IPS DF 4.7 (cell line): ENCODE results near the gene FGD6.
"Not testable (repeated sequence)": the region's sequence is repeated elsewhere in the genome, so short reads cannot be mapped to it uniquely, and the experiment has no call there.

ENCODE experiments used
- DNase-seq: peaks from one replicate; pipeline ENCODE4 v3.0.0-alpha.2; 2013; ENCODE audit warnings: low spot score; ENCODE audit errors: extremely low read depth

FGD6 gene

GRCh38 chr12:95130096-95130495, 87.2 kb downstream of the FGD6 start:
- no peak for DNase-seq

- DNase-seq, result no peak
Measured at GRCh38 chr12:95129115-95129514, 88.2 kb downstream of the FGD6 start.

GRCh38 chr12:95126736-95127135, 90.5 kb downstream of the FGD6 start:
- no peak for DNase-seq

GRCh38 chr12:95126076-95126475, 91.2 kb downstream of the FGD6 start:
- no peak for DNase-seq

GRCh38 chr12:95124106-95124505, 93.2 kb downstream of the FGD6 start:
- DNase-seq, result no peak

- DNase-seq, result no peak
Measured at GRCh38 chr12:95118788-95119179, 98.5 kb downstream of the FGD6 start.

- no peak for DNase-seq
Measured at GRCh38 chr12:95118138-95118787, 99.0 kb downstream of the FGD6 start.

- no peak for DNase-seq
Measured at GRCh38 chr12:95117178-95117599, 100.1 kb downstream of the FGD6 start.

- DNase-seq, result no peak
Measured at GRCh38 chr12:95116773-95117172, 100.5 kb downstream of the FGD6 start.

GRCh38 chr12:95116341-95116740, 100.9 kb downstream of the FGD6 start:
- DNase-seq, result no peak

GRCh38 chr12:95115641-95116040, 101.6 kb downstream of the FGD6 start:
- no peak for DNase-seq

GRCh38 chr12:95114766-95115405, 102.4 kb downstream of the FGD6 start:
- DNase-seq, result no peak

GRCh38 chr12:95107362-95107761, 109.9 kb downstream of the FGD6 start:
- DNase-seq, result no peak

- DNase-seq, result no peak
Measured at GRCh38 chr12:95105540-95105939, 111.7 kb downstream of the FGD6 start.

GRCh38 chr12:95104919-95105452, 112.3 kb downstream of the FGD6 start:
- no peak for DNase-seq

GRCh38 chr12:95102916-95103671, 114.2 kb downstream of the FGD6 start:
- DNase-seq, result no peak

GRCh38 chr12:95101957-95102356, 115.3 kb downstream of the FGD6 start:
- not testable (repeated sequence) for DNase-seq

- no peak for DNase-seq
Measured at GRCh38 chr12:95100264-95101190, 116.7 kb downstream of the FGD6 start.

GRCh38 chr12:95099270-95099790, 117.9 kb downstream of the FGD6 start:
- no peak for DNase-seq

GRCh38 chr12:95096852-95097251, 120.4 kb downstream of the FGD6 start:
- DNase-seq, result no peak

- no peak for DNase-seq
Measured at GRCh38 chr12:95096378-95096777, 120.9 kb downstream of the FGD6 start.
